ENCODE measurements around the gene NWD2.

NWD2 gene

GRCh38 chr4:37461801-37462200 lies 217.3 kb downstream of the NWD2 start:
- Histone ChIP-seq H3K4me3 (replicated peaks; ENCODE audit: low read depth, low read length) (no peak overlapping the region), H3K27me3 (replicated peaks; ENCODE audit: control insufficient read depth, insufficient read depth, low read length) (no peaks in the 10 kb centered on the region; the same call in 1 of the 2 replicates), H3K36me3 (ENCODE audit: control insufficient read depth, insufficient read depth, low read length) (no peaks in the 10 kb centered on the region)
- no peak for TF ChIP-seq CTCF (IDR thresholded peaks at IDR 0.05; ENCODE audit: insufficient read depth, low read length, poor library complexity, severe bottlenecking)
- DNase-seq (ENCODE audit: extremely low read depth, insufficient read length) = no peak

GRCh38 chr4:37463033-37463856 lies 218.7 kb downstream of the NWD2 start:
- no peak for DNase-seq (ENCODE audit: extremely low read depth, insufficient read length)
- H3K4me3 ChIP-seq (replicated peaks; ENCODE audit: low read depth, low read length) = no peak overlapping the region
- H3K36me3 ChIP-seq (ENCODE audit: control insufficient read depth, insufficient read depth, low read length) = no peaks in the 10 kb centered on the region
- H3K27me3 ChIP-seq (replicated peaks; ENCODE audit: control insufficient read depth, insufficient read depth, low read length) = no peaks in the 10 kb centered on the region; the same call in 1 of the 2 replicates
- TF ChIP-seq CTCF (IDR thresholded peaks at IDR 0.05; ENCODE audit: insufficient read depth, low read length, poor library complexity, severe bottlenecking) = no peak

- Histone ChIP-seq H3K27me3 (replicated peaks; ENCODE audit: control insufficient read depth, insufficient read depth, low read length) (no peaks in the 10 kb centered on the region), H3K4me3 (replicated peaks; ENCODE audit: low read depth, low read length) (no peak overlapping the region), H3K36me3 (ENCODE audit: control insufficient read depth, insufficient read depth, low read length) (no peaks in the 10 kb centered on the region)
- DNase-seq (ENCODE audit: extremely low read depth, insufficient read length) = no peak
- no peak for TF ChIP-seq CTCF (IDR thresholded peaks at IDR 0.05; ENCODE audit: insufficient read depth, low read length, poor library complexity, severe bottlenecking)
Measured at GRCh38 chr4:37464373-37465128, 220.0 kb downstream of the NWD2 start.

GRCh38 chr4:37465296-37465695 lies 220.8 kb downstream of the NWD2 start:
- H3K4me3 ChIP-seq (replicated peaks; ENCODE audit: low read depth, low read length) = no peak overlapping the region

GRCh38 chr4:37465845-37466244 lies 221.3 kb downstream of the NWD2 start:
- no peak for DNase-seq (ENCODE audit: extremely low read depth, insufficient read length)
- H3K27me3 ChIP-seq (replicated peaks; ENCODE audit: control insufficient read depth, insufficient read depth, low read length) = no peaks in the 10 kb centered on the region
- TF ChIP-seq CTCF (IDR thresholded peaks at IDR 0.05; ENCODE audit: insufficient read depth, low read length, poor library complexity, severe bottlenecking) = no peak

More at GRCh38 chr4:37465296-37465695, 220.8 kb downstream of the NWD2 start:
- no peaks in the 10 kb centered on the region for H3K36me3 ChIP-seq (ENCODE audit: control insufficient read depth, insufficient read depth, low read length)
- no peaks in the 10 kb centered on the region for H3K27me3 ChIP-seq (replicated peaks; ENCODE audit: control insufficient read depth, insufficient read depth, low read length)
- TF ChIP-seq CTCF (IDR thresholded peaks at IDR 0.05; ENCODE audit: insufficient read depth, low read length, poor library complexity, severe bottlenecking) = no peak
- no peak for DNase-seq (ENCODE audit: extremely low read depth, insufficient read length)

More at GRCh38 chr4:37465845-37466244, 221.3 kb downstream of the NWD2 start:
- Histone ChIP-seq H3K4me3 (replicated peaks; ENCODE audit: low read depth, low read length) (no peak overlapping the region), H3K36me3 (ENCODE audit: control insufficient read depth, insufficient read depth, low read length) (no peaks in the 10 kb centered on the region)

All from GM06990 (cell line).